GM12874 (cell line): ENCODE data around the gene RHBDL1.

Experiments used
- TF ChIP-seq, protein P1 (sequence below): IDR thresholded peaks from 2 replicates; pipeline ENCODE4 v1.5.1; 2011; ENCODE audit warnings: low read depth, mild to moderate bottlenecking, control low read depth, low read length, moderate library complexity; ENCODE audit not compliant: insufficient read depth

The RHBDL1 gene

DNA sequence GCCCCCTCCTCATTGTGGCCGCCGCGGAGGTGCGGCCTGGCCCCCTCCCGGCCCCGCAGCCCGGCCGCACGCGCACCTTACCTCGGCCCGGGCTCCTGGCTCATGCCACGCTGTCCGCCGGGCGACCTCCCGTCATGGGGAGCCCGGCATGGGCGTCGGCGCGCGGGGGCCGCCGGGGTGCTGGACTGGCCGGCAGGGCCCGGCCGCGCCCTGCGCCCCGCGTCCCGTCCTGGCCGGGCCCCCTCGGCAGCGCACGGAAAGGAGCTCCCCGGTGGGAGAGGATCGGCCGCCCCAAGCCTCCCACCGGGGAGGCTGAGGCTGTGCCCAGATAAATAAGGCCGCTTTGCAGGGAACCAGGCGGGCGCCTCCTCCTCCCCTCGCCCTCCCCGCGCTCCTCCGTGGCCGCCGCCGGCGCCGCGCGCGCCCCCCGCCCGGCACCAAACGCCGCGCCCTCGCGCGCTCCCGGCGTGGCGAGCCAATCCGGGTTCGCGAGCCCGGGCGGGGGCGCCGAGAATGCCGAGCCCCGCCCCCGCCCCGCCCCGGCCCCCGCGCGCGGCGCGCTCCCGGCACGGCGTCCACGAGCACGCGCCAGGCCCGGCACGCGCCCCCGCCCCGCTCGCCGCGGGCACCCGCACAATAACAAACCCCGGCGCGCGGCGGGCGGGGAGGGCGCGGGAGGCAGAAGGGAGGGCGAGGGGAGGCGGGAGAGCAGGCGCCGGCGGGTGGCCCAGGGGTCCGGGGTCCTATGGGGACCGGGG is 30.1 kb downstream of the RHBDL1 start, which contains the start of gene FBXL16:
TSS of gene FBXL16 (minus strand) at position 371 of the 758 bp plus-strand sequence. CDS start 8,396 bp downstream, outside the sequence.
- TF ChIP-seq, protein P1, sequence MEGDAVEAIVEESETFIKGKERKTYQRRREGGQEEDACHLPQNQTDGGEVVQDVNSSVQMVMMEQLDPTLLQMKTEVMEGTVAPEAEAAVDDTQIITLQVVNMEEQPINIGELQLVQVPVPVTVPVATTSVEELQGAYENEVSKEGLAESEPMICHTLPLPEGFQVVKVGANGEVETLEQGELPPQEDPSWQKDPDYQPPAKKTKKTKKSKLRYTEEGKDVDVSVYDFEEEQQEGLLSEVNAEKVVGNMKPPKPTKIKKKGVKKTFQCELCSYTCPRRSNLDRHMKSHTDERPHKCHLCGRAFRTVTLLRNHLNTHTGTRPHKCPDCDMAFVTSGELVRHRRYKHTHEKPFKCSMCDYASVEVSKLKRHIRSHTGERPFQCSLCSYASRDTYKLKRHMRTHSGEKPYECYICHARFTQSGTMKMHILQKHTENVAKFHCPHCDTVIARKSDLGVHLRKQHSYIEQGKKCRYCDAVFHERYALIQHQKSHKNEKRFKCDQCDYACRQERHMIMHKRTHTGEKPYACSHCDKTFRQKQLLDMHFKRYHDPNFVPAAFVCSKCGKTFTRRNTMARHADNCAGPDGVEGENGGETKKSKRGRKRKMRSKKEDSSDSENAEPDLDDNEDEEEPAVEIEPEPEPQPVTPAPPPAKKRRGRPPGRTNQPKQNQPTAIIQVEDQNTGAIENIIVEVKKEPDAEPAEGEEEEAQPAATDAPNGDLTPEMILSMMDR, result no peak

DNA sequence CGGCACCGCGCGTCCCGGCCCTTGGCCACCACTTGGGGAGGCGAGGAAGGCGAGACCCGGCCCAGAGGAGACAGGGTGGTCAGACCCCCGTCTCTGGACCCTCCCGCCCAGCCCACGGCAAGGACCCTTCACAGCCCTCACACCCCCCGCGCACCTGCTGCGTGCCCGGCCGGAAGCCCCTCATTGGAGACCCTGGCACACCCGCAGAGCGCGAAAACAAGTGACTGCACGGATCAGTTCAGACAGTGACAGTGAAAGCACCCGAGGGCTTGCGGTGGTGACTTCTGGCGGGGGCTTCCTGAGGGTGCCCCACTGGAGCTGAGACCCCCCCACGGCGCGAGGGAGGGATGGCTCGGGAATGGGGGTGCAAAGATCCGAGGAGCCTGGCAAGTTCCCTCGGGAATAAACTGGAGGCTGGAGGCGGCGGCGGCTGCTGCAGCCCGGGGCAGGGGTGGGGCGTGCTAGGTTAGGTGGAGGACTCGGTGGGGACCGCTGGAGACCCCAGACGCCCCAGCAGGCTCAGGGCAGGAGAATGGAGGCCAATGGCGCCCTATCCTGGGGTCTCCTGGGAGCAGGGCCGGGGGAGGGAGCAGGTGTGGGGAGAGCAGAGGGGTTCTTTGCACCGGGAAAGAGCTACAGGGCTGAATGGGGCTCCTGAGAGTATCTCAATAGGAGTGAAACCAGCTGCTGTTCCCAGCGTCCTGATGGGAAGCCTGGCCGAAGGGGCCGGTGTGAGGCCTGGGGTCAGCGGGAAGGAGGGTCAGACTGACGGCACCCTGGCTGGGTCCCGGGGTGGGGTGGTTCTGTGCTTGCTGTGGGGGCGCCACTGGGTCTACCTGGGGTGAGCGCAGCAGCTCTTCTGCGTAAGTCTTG is 31.0 kb downstream of the RHBDL1 start:
- TF ChIP-seq, protein P1, result no peak

DNA sequence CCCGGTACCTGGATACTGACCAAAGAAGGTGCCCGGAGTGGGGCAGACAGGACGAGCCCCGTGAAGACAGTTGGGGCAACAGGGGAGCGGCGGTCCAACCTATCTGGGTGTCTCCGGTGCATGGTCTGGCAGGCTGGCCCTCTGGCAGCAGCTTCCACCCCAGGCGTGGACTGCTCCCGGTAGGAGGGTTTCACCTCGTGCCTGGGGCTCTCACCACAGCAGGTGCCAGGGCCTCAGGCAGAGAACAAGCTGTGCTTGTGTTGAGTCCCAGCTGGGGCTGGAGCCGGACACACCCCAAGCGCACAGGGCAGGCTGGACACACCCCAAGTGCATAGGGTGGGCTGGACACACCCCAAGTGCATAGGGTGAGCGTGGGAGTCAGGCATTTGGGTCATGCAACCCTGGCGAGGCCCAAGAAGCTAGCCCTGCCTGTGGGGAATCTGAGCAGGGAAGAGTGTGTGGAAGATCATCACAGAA is 31.6 kb downstream of the RHBDL1 start:
- TF ChIP-seq, protein P1, result no peak

DNA sequence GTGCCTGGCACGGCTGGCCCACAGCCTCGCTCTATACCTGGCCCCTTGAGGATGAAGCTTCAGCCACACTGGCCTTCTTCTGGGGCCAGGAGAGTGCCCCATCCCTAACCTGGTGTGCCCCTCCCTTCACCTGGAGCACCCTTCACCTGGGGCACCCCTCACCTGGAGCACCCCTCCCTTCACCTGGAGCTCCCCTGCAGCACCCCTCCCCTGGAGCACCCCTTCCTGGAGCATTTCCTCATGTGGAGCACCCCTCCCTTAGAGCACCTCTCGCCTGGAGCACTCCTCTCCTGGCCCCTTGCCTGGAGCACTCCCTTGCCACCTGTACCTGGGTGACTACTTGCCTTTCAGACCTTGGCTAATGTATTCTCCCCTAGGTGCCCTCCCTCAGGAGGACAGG is 32.5 kb downstream of the RHBDL1 start:
- TF ChIP-seq, protein P1, result no peak

DNA sequence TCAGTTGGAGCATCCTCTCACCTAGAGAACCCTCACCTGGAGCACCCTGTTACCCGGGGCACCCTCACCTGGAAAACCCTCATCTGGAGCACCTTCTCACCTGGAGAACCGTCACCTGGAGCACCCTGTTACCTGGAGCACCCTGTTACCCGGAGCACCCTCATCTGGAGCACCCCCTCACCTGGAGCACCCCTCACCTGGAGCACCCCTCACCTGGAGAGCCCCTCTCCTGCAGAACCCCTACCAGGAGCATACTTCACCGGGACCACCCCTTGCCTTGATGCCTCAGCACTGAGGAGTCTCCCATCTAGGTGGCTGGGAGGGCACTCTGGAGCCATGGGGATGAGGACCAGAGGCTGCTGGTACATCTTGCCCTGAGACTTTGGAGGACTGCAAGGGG is 33.5 kb downstream of the RHBDL1 start:
- TF ChIP-seq, protein P1, result no peak

DNA sequence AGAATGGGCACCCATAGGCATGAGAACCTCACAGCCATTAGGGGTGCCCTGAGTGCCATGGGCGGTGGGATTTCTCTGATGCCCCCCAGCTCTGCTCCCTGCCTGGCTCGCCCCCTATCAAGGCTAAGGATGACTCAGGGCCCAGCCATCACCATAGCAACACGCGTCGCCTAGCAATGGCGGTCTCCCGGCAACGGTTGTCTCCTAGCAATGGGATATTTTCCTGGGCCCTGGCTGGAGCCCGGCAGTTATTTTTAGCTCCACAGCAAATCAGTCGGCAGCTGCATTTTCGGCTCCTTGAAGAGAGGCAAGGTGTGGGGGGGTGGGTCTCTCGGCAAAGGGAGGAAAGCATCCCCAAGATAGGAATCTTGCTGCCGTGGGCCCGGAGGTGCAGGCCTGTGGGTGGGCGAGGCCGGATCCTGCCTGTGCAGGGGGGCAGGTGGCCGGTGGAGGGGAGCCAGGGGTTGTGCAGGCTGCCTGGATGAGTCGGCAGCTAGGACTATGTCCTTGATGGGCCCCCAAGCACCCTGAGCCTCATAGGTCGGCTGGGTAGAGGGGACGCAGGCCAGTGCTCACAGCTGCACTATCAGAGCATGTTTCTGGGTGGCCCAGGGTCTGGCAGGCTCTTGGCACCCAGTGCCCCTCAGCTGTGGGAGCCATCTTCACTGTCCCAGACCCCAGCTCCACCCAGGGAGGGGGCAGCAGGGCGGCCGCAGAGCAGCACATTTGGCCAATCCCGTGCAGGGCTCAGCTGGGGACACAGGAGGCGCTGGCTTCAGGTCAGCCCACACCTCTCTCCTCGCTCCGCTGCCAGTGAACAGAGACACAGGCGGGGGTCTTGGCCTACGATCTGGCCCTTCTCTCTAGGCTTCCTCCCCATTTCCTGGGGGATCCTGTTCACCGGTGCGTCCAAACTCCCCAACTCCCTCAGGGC is 34.4 kb downstream of the RHBDL1 start:
- TF ChIP-seq, protein P1, result no peak
